ENCODE measurements around the gene THSD4. TPM values are rescaled to one million over a fixed set of nuclear protein-coding genes. Genes with fewer than 3 reads are reported as not detected.

THSD4 gene
- total and polyA plus RNA-seq, 2 of the 8 experiments (the other 6 are each of a cell fraction or from before 2014, with no cell fraction given) = 2.5 to 6.2 TPM

- 93% methylated on average over 5 of the region's 5 CpGs; no CpG with 5 or more reads in 1 of the 2 experiments for WGBS, 2 experiments (ENCODE audit: extremely low coverage in 1 of 2, insufficient coverage in 1 of 2, insufficient read length in 1 of 2, insufficient replicate concordance in 2 of 2, low coverage in 1 of 2, low lambda C conversion rate in 2 of 2, missing lambda C conversion rate in 1 of 2)
- 0 out of 2 replicates have a peak overlapping the region, but pooled peaks have one; percentile 75 for H2AK5ac ChIP-seq (ENCODE audit: low read depth, low read length)
- ChIA-PET POLR2A (ENCODE audit: partially characterized antibody) (no interaction called here), CTCF (ENCODE audit: partially characterized antibody) (interaction anchor here (0.6 to 1.8 kb wide), 5 partner anchors 10 to 741 kb away, joined by 3 to 6 read pairs (median 3); no protein-coding TSS in a partner anchor)
- no peaks in the 10 kb centered on the region for H3K27me3 ChIP-seq (replicated peaks in 1 of 4; ENCODE audit: control insufficient read depth in 3 of 4, extremely low read depth in 1 of 4, insufficient read depth in 3 of 4, low read length in 3 of 4)
- 0 out of 2 replicates have a peak, but pooled peaks cover 4% of the 10 kb centered on the region for H3K79me1 ChIP-seq (ENCODE audit: low read depth, low read length)
- no peaks in the 10 kb centered on the region for H4K20me1 ChIP-seq (replicated peaks in 1 of 2; ENCODE audit: control insufficient read depth in 1 of 2, insufficient read depth in 2 of 2, low read length in 2 of 2)
- no peak overlapping the region for H3K4ac ChIP-seq (replicated peaks; ENCODE audit: insufficient read length, low read depth, low read length)
- no peaks in the 10 kb centered on the region for H3K79me2 ChIP-seq (ENCODE audit: control insufficient read depth in 1 of 2, insufficient read depth in 2 of 2, low read length in 2 of 2)
- no peak overlapping the region for H2AFZ ChIP-seq (ENCODE audit: low read length)
- no peak overlapping the region for H2BK15ac ChIP-seq (ENCODE audit: low read length)
- no peak overlapping the region for H3K4me2 ChIP-seq (ENCODE audit: insufficient read depth in 1 of 2, low read depth in 2 of 2, low read length in 2 of 2)
- H3K9me3 ChIP-seq (ENCODE audit: insufficient read depth in 2 of 2, low read depth in 1 of 2, low read length in 1 of 2) = no peaks in the 10 kb centered on the region
- FAIRE-seq (no peak), DNase-seq (ENCODE audit: low read depth in 1 of 2, low spot score in 2 of 2) (no peak)
- H3K56ac ChIP-seq (replicated peaks; ENCODE audit: insufficient read length, low read depth, low read length) = no peak overlapping the region
- no peak overlapping the region for H3K14ac ChIP-seq (ENCODE audit: insufficient read length)
- no peak overlapping the region; a peak in 1 of 7 replicates for H3K9ac ChIP-seq (replicated peaks in 1 of 4; ENCODE audit: extremely low read depth in 1 of 4, low read depth in 3 of 4, low read length in 3 of 4)
- no peak overlapping the region for H4K5ac ChIP-seq (ENCODE audit: insufficient read length, low read depth, low read length)
- H3K36me3 ChIP-seq (ENCODE audit: control insufficient read depth in 2 of 4, insufficient read depth in 4 of 4, low read length in 3 of 4) = no peaks in the 10 kb centered on the region
- H3K4me3 ChIP-seq (ENCODE audit: extremely low read depth in 1 of 4, insufficient read depth in 2 of 4, low read depth in 3 of 4, low read length in 4 of 4) = no peak overlapping the region
- peaks cover 0 to 6% (median 1%) of the 10 kb centered on the region in 4 experiments; a peak in 2 of 7 replicates for H3K4me1 ChIP-seq (replicated peaks in 1 of 4; ENCODE audit: control insufficient read depth in 3 of 4, insufficient read depth in 4 of 4, low read length in 3 of 4)
- no peak for TF ChIP-seq EGR1 (IDR thresholded peaks at IDR 0.05; ENCODE audit: borderline replicate concordance, low read depth, low read length)
- no peak overlapping the region for H3K23ac ChIP-seq (ENCODE audit: insufficient read length)
- H3K18ac ChIP-seq (ENCODE audit: extremely low read depth, low read length) = no peak overlapping the region
- no peak overlapping the region for H3K27ac ChIP-seq (ENCODE audit: low read depth, low read length)
- H4K8ac ChIP-seq (ENCODE audit: extremely low read depth, insufficient read depth, low read length) = no peak overlapping the region
- H4K91ac ChIP-seq (replicated peaks; ENCODE audit: insufficient read length, low read length) = no peak overlapping the region
- no peak overlapping the region for H2BK120ac ChIP-seq (replicated peaks; ENCODE audit: low read depth, low read length)
- H3K23me2 ChIP-seq (ENCODE audit: low read depth, low read length) = no peaks in the 10 kb centered on the region
- no peak overlapping the region for H2BK20ac ChIP-seq (ENCODE audit: low read length)
- H2BK12ac ChIP-seq (ENCODE audit: low read depth, low read length) = no peak overlapping the region
- H2BK5ac ChIP-seq (ENCODE audit: low read depth, low read length) = no peak overlapping the region
Measured at GRCh38 chr15:71131601-71132362, 16.5 kb downstream of the THSD4 start.

All from H1 (cell line).